Panc1 (cell line): ENCODE measurements around the gene CARHSP1.

Source experiments
- CTCF ChIP-seq: fragments of 450-650 bp; IDR thresholded peaks from 2 replicates; pipeline ENCODE4 v1.5.1; 2017; ENCODE audit warnings: mild to moderate bottlenecking
- POLR2AphosphoS5 ChIP-seq: IDR thresholded peaks from 2 replicates; pipeline ENCODE4 v1.6.1; 2012; ENCODE audit warnings: mild to moderate bottlenecking, low read depth, low read length, moderate library complexity
- REST ChIP-seq, 2 experiments: IDR thresholded peaks; 2 replicates each; pipeline ENCODE4 v1.6.1; 2011 to 2012; ENCODE audit warnings: low read depth in 2 of 2, control low read depth in 1 of 2, low read length in 1 of 2, mild to moderate bottlenecking in 1 of 2, moderate library complexity in 1 of 2; ENCODE audit not compliant: insufficient read depth in 1 of 2
- SIN3A ChIP-seq: IDR thresholded peaks from 2 replicates; pipeline ENCODE4 v1.6.1; 2012; ENCODE audit warnings: low read depth, mild to moderate bottlenecking, low read length, moderate library complexity, borderline replicate concordance; ENCODE audit not compliant: insufficient read depth
- TCF7L2 ChIP-seq: IDR thresholded peaks from 2 replicates; pipeline ENCODE4 v1.6.1; 2011; ENCODE audit warnings: mild to moderate bottlenecking, low read depth, low read length, inconsistent platforms

DNA sequence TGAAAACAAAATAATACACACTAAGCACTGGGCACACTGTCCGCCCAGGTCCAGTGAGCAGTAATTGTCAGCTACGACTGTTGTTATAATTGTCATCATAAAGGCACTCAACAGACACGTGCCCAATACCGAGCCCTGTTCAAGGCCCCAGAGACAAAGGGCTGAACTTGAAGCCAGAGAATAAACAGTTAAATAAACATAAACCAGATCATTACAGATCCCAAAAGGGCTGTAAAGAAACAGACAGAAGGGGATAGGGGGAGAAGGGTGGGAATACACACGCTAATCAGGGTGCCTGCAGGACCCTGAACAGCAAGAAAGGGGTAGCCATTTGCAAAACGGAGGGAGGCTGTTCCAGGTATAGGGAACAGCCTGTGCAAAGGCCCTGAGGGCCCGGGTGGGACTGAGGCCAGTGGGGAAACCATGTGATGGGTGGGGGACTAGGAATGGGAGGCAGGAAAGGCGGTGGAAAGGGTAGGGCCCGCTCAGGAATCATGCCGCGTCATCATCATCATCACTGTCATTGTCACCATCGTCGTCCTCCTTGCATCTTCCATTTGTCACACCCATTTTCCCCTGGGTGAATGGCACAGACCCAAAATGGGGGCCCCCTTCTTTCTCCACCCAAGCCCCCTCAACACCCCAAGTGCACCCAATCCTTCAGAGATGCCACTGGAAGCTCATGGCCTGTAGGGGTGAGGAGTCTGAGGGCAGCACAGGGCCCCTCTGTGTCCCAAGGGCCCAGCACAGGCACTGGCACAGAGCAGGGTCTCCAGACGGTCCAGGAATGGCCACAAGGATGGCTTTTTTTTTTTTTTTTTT, 6.3 kb downstream of the CARHSP1 start:
- TF ChIP-seq TCF7L2 (no peak), CTCF (no peak), REST (IDR thresholded peaks at IDR 0.05; ENCODE audit: insufficient read depth in 1 of 2, low read depth in 2 of 2, low read length in 1 of 2) (no peak), SIN3A (no peak), POLR2AphosphoS5 (peak; percentile 69; the same call in 1 of the 2 replicates)
